GM19372 (cell line): ENCODE results near the gene CRAT.
"Not testable (repeated sequence)": the region's sequence is repeated elsewhere in the genome, so short reads cannot be mapped to it uniquely, and the experiment has no call there.

Experiments used
- ATAC-seq: cut with Tn5 transposase; IDR thresholded peaks from one replicate; pipeline ENCODE4 v1.9.1; 2021; ENCODE audit warnings: mild to moderate bottlenecking, low read depth, moderate library complexity; ENCODE audit not compliant: unreplicated experiment

CRAT gene

GRCh38 chr9:129138476-129139232 lies 28.1 kb upstream of the CRAT start:
- no peak for ATAC-seq

DNA sequence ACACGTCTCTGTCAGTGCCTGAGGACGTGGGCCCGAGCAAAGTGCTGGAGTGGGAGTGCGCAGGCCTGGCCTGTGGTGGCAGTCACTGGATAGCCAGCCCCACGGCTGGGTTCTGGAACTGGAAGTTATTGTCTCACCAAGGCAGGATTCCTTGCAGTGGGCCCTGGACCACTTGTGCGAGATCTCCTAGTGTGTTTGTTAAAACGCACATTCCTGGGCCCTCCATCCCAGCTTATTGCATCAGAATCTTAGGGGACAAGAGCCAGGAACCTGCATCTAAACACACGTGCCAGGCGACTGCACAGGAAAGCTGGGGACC lies 27.5 kb upstream of the CRAT start:
- ATAC-seq = no peak

- no peak for ATAC-seq
These were observed 26.9 kb upstream of the CRAT start for GRCh38 chr9:129137292-129138143.

GRCh38 chr9:129136446-129137035 lies 25.9 kb upstream of the CRAT start:
- ATAC-seq = no peak

- ATAC-seq = no peak
These were observed 24.9 kb upstream of the CRAT start for GRCh38 chr9:129135476-129135875.

- no peak for ATAC-seq
These were observed 22.5 kb upstream of the CRAT start for GRCh38 chr9:129133082-129133481.

- ATAC-seq = no peak
These were observed 20.9 kb upstream of the CRAT start for GRCh38 chr9:129131300-129132145.

- ATAC-seq = no peak
These were observed 20.2 kb upstream of the CRAT start for GRCh38 chr9:129130791-129131190.

GRCh38 chr9:129130271-129130670 lies 19.7 kb upstream of the CRAT start:
- ATAC-seq = not testable (repeated sequence)

DNA sequence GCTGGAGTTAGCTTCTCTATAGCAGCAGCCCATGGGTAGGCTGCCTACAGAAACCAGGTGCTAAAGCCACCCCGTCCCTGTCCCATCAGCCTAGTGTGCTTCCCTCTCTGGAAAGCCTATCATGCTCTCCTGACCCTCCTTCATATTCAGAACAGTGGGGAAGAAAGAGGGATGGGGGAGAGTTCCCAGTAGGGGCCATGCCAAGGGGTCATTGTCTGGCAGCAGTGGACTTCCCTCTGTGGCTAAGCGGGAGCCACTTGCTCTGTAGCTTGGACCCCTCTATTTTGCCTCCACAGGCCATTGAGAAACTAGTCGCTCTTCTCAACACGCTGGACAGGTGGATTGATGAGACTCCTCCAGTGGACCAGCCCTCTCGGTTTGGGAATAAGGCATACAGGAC lies 18.1 kb upstream of the CRAT start:
- ATAC-seq = no peak

GRCh38 chr9:129126749-129127618 lies 16.4 kb upstream of the CRAT start:
- ATAC-seq = no peak

DNA sequence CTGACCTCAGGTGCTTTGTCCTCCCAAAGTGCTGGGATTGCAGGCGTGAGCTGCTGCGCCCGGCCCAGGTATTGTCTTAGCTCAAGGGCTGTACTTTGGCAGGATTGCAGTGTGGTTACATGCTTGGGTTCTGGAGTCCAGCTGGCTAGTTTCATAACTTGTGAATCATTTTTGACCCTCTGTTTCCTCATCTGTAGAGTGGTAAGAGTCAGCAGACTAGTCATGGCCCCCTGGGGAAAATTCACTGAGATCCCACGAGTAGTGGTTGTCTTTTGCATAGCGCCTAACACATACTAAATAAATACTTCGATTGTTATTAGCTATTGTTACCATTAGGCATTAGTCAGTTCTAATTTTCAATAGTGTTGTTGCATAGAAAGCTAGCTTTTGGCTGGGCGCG lies 14.9 kb upstream of the CRAT start:
- no peak for ATAC-seq

- no peak for ATAC-seq
These were observed 14.0 kb upstream of the CRAT start for GRCh38 chr9:129124506-129125069.

- not testable (repeated sequence) for ATAC-seq
These were observed 12.4 kb upstream of the CRAT start for GRCh38 chr9:129122976-129123375.

DNA sequence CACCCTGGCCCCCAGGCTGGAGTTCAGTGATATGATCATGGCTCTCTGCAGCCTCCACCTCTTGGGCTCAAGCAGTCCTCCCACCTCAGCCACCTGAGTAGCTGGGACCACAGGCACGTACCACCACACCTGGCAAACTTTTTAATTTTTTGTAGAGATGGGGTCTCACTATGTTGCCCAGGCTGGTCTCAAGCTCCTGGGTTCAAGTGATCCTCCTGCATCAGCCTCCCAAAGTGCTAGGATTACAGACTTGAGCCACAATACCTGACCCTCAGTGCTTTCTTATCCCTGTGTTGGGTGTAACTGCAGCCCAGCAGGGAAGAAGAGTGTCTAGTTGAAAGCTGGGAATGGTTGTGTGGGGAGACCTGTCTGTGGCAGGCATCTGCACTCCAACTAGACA lies 11.5 kb upstream of the CRAT start:
- ATAC-seq = no peak

- ATAC-seq = no peak
These were observed 10.9 kb upstream of the CRAT start for GRCh38 chr9:129121483-129121882.

- no peak for ATAC-seq
These were observed 8.2 kb upstream of the CRAT start for GRCh38 chr9:129118799-129119198.

GRCh38 chr9:129113645-129114304 lies 3.2 kb upstream of the CRAT start:
- no peak for ATAC-seq

DNA sequence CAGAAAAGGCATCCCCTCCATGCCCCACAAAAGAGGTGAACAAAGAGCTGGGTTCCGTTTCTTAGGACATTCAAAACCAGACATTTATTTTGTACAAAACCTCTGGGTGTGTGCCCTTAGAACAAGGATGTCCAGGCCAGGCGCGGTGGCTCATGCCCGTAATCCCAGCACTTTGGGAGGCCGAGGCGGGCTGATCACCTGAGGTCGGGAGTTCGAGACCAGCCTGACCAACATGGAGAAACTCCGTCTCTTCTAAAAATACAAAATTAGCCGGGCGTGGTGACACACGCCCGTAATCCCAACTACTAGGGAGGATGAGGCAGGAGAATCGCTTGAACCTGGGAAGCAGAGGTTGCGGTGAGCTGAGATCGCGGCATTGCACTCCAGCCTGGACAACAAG lies 1.9 kb upstream of the CRAT start:
- ATAC-seq = not testable (repeated sequence)
